GM21825 (cell line): ENCODE data around the gene TACC3.
A peak's percentile ranks its signal among the peaks of the same experiment; 100 is the strongest.

Experiments used
- ATAC-seq: cut with Tn5 transposase; IDR thresholded peaks from one replicate; pipeline ENCODE4 v1.9.1; 2021; ENCODE audit warnings: mild to moderate bottlenecking, moderate library complexity; ENCODE audit not compliant: unreplicated experiment

Gene TACC3

GRCh38 chr4:1721003-1721665 lies at the start of gene TACC3, which contains the start of gene TMEM129:
TSS of gene TACC3 (plus strand) at chr4:1721521. CDS start at chr4:1723422, 1,901 bp downstream.
TSS of gene TMEM129 (minus strand) at chr4:1721323. CDS start at chr4:1720837, 486 bp downstream.
- peak; percentile 67 for ATAC-seq

- no peak for ATAC-seq
These were observed 47.6 kb upstream of the TACC3 start for GRCh38 chr4:1673671-1674070.

- no peak for ATAC-seq
These were observed 46.6 kb upstream of the TACC3 start for GRCh38 chr4:1674682-1675081.

GRCh38 chr4:1675136-1675801 lies 46.1 kb upstream of the TACC3 start:
- no peak for ATAC-seq

GRCh38 chr4:1675802-1676137 lies 45.6 kb upstream of the TACC3 start:
- ATAC-seq, result no peak

- ATAC-seq, result no peak
These were observed 44.5 kb upstream of the TACC3 start for GRCh38 chr4:1676605-1677525.

- ATAC-seq, result no peak
These were observed 43.1 kb upstream of the TACC3 start for GRCh38 chr4:1678244-1678643.

GRCh38 chr4:1682860-1683259 lies 38.5 kb upstream of the TACC3 start:
- ATAC-seq, result no peak

GRCh38 chr4:1683261-1683735 lies 38.0 kb upstream of the TACC3 start:
- ATAC-seq, result no peak

GRCh38 chr4:1683736-1684505 lies 37.4 kb upstream of the TACC3 start, which contains the start of gene FAM53A:
TSS of gene FAM53A (minus strand) at chr4:1684313. CDS start at chr4:1668741, 15,572 bp downstream.
- ATAC-seq, result peak; percentile 89

GRCh38 chr4:1684506-1685234 lies 36.7 kb upstream of the TACC3 start:
- no peak for ATAC-seq

GRCh38 chr4:1685235-1686150 lies 35.8 kb upstream of the TACC3 start:
- ATAC-seq, result no peak

- no peak for ATAC-seq
These were observed 34.8 kb upstream of the TACC3 start for GRCh38 chr4:1686440-1687036.

GRCh38 chr4:1690698-1691097 lies 30.6 kb upstream of the TACC3 start:
- no peak for ATAC-seq

GRCh38 chr4:1691737-1692373 lies 29.5 kb upstream of the TACC3 start:
- no peak for ATAC-seq

- peak; percentile 70 for ATAC-seq
These were observed 28.0 kb upstream of the TACC3 start for GRCh38 chr4:1693131-1693896.

GRCh38 chr4:1695913-1696312 lies 25.4 kb upstream of the TACC3 start:
- ATAC-seq, result no peak
